ENCODE measurements around the gene CYS1. TPM values are rescaled to one million over a fixed set of nuclear protein-coding genes. Genes with fewer than 3 reads are reported as not detected.

The CYS1 gene
- total RNA-seq, 1 experiment from 2014 or later = 1.2 TPM

DNA sequence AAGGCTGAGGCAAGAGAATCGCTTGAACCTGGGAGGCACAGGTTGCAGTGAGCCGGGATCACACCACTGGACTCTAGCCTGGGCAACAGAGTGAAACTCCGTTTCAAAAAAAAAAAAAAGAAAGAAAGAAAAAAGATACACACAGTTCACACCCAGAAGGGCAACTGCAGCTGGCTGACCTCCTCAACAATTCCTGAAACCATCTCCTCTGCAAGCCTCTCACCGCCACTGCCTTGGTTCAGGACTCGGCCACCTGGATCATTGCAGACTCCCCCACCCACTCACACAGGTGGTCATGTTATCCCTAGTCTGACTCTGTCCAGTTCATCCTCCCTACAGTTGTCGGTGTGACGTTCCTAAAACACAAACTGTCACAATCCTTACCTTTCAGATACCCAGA, 2.2 kb downstream of the CYS1 start:
- no peak for ATAC-seq
- no peak for DNase-seq (ENCODE audit: low spot score)
- Mint-ChIP-seq H3K4me1 (peaks cover 20% of the 10 kb centered on the region), H3K27me3 (ENCODE audit: low read depth) (peaks cover 54% of the 10 kb centered on the region), H3K27ac (no peak overlapping the region), H3K36me3 (no peaks in the 10 kb centered on the region; the same call in 1 of the 2 replicates), H3K9me3 (no peaks in the 10 kb centered on the region), H3K4me3 (peak overlapping the region; percentile 14; the same call in 1 of the 2 replicates)
- POLR2A ChIA-PET = no interaction called here
- CTCF ChIA-PET = interaction anchor here (1.2 to 4.4 kb wide), 2 partner anchors 19 to 308 kb away, joined by 3 to 53 read pairs; no protein-coding TSS in a partner anchor
- TF ChIP-seq, protein P1, sequence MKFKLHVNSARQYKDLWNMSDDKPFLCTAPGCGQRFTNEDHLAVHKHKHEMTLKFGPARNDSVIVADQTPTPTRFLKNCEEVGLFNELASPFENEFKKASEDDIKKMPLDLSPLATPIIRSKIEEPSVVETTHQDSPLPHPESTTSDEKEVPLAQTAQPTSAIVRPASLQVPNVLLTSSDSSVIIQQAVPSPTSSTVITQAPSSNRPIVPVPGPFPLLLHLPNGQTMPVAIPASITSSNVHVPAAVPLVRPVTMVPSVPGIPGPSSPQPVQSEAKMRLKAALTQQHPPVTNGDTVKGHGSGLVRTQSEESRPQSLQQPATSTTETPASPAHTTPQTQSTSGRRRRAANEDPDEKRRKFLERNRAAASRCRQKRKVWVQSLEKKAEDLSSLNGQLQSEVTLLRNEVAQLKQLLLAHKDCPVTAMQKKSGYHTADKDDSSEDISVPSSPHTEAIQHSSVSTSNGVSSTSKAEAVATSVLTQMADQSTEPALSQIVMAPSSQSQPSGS (CRISPR knock-in tag; IDR thresholded peaks at IDR 0.05; ENCODE audit: borderline replicate concordance, low read depth) = no peak
- TF ChIP-seq, protein P2, sequence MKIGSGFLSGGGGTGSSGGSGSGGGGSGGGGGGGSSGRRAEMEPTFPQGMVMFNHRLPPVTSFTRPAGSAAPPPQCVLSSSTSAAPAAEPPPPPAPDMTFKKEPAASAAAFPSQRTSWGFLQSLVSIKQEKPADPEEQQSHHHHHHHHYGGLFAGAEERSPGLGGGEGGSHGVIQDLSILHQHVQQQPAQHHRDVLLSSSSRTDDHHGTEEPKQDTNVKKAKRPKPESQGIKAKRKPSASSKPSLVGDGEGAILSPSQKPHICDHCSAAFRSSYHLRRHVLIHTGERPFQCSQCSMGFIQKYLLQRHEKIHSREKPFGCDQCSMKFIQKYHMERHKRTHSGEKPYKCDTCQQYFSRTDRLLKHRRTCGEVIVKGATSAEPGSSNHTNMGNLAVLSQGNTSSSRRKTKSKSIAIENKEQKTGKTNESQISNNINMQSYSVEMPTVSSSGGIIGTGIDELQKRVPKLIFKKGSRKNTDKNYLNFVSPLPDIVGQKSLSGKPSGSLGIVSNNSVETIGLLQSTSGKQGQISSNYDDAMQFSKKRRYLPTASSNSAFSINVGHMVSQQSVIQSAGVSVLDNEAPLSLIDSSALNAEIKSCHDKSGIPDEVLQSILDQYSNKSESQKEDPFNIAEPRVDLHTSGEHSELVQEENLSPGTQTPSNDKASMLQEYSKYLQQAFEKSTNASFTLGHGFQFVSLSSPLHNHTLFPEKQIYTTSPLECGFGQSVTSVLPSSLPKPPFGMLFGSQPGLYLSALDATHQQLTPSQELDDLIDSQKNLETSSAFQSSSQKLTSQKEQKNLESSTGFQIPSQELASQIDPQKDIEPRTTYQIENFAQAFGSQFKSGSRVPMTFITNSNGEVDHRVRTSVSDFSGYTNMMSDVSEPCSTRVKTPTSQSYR (CRISPR knock-in tag; IDR thresholded peaks at IDR 0.05) = no peak
- TF ChIP-seq, protein P3, sequence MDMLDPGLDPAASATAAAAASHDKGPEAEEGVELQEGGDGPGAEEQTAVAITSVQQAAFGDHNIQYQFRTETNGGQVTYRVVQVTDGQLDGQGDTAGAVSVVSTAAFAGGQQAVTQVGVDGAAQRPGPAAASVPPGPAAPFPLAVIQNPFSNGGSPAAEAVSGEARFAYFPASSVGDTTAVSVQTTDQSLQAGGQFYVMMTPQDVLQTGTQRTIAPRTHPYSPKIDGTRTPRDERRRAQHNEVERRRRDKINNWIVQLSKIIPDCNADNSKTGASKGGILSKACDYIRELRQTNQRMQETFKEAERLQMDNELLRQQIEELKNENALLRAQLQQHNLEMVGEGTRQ (CRISPR knock-in tag; IDR thresholded peaks at IDR 0.05) = no peak
- TF ChIP-seq RELA (CRISPR knock-in tag; IDR thresholded peaks at IDR 0.05; ENCODE audit: borderline replicate concordance) = no peak
- TF ChIP-seq, protein P4, sequence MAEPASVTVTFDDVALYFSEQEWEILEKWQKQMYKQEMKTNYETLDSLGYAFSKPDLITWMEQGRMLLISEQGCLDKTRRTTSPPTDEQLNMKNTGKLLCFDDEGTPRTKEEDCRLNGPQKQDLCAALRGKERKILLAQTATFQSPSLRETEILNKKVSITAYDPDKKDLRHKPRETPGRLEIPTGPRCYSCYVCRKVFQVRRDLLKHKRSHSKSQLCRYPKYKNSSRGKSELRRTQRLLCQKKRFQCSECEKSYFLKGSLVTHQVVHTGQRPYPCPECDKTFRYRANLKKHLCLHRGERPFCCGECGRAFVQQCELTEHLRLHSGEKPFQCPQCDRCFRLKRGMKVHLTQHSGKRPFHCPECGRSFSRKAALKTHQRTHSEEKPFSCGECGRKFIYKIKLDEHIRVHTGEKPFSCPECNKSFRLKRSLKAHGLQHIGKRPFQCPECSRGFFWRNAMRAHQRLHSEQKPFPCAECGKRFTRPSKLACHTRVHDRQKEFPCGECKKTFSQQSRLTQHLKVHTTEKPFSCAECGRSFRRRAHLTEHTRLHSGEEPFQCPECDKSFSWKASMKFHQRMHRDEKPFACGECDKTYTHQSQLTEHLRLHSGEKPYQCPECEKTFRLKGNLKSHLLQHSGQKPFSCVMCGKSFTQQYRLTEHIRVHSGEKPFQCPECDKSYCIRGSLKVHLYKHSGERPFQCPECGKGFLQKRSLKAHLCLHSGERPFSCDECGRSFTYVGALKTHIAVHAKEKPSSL (CRISPR knock-in tag; conservative IDR thresholded peaks at IDR 0.05) = no peak
- TF ChIP-seq, protein P5, sequence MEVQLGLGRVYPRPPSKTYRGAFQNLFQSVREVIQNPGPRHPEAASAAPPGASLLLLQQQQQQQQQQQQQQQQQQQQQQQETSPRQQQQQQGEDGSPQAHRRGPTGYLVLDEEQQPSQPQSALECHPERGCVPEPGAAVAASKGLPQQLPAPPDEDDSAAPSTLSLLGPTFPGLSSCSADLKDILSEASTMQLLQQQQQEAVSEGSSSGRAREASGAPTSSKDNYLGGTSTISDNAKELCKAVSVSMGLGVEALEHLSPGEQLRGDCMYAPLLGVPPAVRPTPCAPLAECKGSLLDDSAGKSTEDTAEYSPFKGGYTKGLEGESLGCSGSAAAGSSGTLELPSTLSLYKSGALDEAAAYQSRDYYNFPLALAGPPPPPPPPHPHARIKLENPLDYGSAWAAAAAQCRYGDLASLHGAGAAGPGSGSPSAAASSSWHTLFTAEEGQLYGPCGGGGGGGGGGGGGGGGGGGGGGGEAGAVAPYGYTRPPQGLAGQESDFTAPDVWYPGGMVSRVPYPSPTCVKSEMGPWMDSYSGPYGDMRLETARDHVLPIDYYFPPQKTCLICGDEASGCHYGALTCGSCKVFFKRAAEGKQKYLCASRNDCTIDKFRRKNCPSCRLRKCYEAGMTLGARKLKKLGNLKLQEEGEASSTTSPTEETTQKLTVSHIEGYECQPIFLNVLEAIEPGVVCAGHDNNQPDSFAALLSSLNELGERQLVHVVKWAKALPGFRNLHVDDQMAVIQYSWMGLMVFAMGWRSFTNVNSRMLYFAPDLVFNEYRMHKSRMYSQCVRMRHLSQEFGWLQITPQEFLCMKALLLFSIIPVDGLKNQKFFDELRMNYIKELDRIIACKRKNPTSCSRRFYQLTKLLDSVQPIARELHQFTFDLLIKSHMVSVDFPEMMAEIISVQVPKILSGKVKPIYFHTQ (CRISPR knock-in tag; IDR thresholded peaks at IDR 0.05) = no peak
- TF ChIP-seq, protein P6, sequence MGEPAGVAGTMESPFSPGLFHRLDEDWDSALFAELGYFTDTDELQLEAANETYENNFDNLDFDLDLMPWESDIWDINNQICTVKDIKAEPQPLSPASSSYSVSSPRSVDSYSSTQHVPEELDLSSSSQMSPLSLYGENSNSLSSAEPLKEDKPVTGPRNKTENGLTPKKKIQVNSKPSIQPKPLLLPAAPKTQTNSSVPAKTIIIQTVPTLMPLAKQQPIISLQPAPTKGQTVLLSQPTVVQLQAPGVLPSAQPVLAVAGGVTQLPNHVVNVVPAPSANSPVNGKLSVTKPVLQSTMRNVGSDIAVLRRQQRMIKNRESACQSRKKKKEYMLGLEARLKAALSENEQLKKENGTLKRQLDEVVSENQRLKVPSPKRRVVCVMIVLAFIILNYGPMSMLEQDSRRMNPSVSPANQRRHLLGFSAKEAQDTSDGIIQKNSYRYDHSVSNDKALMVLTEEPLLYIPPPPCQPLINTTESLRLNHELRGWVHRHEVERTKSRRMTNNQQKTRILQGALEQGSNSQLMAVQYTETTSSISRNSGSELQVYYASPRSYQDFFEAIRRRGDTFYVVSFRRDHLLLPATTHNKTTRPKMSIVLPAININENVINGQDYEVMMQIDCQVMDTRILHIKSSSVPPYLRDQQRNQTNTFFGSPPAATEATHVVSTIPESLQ (CRISPR knock-in tag; IDR thresholded peaks at IDR 0.05) = no peak
- TF ChIP-seq, protein P7, sequence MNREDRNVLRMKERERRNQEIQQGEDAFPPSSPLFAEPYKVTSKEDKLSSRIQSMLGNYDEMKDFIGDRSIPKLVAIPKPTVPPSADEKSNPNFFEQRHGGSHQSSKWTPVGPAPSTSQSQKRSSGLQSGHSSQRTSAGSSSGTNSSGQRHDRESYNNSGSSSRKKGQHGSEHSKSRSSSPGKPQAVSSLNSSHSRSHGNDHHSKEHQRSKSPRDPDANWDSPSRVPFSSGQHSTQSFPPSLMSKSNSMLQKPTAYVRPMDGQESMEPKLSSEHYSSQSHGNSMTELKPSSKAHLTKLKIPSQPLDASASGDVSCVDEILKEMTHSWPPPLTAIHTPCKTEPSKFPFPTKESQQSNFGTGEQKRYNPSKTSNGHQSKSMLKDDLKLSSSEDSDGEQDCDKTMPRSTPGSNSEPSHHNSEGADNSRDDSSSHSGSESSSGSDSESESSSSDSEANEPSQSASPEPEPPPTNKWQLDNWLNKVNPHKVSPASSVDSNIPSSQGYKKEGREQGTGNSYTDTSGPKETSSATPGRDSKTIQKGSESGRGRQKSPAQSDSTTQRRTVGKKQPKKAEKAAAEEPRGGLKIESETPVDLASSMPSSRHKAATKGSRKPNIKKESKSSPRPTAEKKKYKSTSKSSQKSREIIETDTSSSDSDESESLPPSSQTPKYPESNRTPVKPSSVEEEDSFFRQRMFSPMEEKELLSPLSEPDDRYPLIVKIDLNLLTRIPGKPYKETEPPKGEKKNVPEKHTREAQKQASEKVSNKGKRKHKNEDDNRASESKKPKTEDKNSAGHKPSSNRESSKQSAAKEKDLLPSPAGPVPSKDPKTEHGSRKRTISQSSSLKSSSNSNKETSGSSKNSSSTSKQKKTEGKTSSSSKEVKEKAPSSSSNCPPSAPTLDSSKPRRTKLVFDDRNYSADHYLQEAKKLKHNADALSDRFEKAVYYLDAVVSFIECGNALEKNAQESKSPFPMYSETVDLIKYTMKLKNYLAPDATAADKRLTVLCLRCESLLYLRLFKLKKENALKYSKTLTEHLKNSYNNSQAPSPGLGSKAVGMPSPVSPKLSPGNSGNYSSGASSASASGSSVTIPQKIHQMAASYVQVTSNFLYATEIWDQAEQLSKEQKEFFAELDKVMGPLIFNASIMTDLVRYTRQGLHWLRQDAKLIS (CRISPR knock-in tag; IDR thresholded peaks at IDR 0.05; ENCODE audit: borderline replicate concordance) = no peak
- TF ChIP-seq, protein P8, sequence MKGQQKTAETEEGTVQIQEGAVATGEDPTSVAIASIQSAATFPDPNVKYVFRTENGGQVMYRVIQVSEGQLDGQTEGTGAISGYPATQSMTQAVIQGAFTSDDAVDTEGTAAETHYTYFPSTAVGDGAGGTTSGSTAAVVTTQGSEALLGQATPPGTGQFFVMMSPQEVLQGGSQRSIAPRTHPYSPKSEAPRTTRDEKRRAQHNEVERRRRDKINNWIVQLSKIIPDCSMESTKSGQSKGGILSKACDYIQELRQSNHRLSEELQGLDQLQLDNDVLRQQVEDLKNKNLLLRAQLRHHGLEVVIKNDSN (CRISPR knock-in tag; IDR thresholded peaks at IDR 0.05) = no peak
- no peak for TF ChIP-seq ZNF219 (CRISPR knock-in tag; IDR thresholded peaks at IDR 0.05; ENCODE audit: borderline replicate concordance)
- TF ChIP-seq ZNF423 (CRISPR knock-in tag; IDR thresholded peaks at IDR 0.05) = no peak
- TF ChIP-seq, protein P9, sequence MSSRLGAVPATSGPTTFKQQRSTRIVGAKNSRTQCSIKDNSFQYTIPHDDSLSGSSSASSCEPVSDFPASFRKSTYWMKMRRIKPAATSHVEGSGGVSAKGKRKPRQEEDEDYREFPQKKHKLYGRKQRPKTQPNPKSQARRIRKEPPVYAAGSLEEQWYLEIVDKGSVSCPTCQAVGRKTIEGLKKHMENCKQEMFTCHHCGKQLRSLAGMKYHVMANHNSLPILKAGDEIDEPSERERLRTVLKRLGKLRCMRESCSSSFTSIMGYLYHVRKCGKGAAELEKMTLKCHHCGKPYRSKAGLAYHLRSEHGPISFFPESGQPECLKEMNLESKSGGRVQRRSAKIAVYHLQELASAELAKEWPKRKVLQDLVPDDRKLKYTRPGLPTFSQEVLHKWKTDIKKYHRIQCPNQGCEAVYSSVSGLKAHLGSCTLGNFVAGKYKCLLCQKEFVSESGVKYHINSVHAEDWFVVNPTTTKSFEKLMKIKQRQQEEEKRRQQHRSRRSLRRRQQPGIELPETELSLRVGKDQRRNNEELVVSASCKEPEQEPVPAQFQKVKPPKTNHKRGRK (CRISPR knock-in tag; IDR thresholded peaks at IDR 0.05; ENCODE audit: borderline replicate concordance) = no peak
- TF ChIP-seq, protein P10, sequence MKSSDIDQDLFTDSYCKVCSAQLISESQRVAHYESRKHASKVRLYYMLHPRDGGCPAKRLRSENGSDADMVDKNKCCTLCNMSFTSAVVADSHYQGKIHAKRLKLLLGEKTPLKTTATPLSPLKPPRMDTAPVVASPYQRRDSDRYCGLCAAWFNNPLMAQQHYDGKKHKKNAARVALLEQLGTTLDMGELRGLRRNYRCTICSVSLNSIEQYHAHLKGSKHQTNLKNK (CRISPR knock-in tag; IDR thresholded peaks at IDR 0.05) = no peak
- no peak for TF ChIP-seq TEAD1 (CRISPR knock-in tag; IDR thresholded peaks at IDR 0.05)
- TF ChIP-seq GABPB1 (CRISPR knock-in tag; IDR thresholded peaks at IDR 0.05) = no peak
